ENCODE results near the gene AGK. TPM values are rescaled to one million over a fixed set of nuclear protein-coding genes. Genes with fewer than 3 reads are reported as not detected.

The AGK gene
- total RNA-seq, 1 donor: 43.2 TPM

DNA sequence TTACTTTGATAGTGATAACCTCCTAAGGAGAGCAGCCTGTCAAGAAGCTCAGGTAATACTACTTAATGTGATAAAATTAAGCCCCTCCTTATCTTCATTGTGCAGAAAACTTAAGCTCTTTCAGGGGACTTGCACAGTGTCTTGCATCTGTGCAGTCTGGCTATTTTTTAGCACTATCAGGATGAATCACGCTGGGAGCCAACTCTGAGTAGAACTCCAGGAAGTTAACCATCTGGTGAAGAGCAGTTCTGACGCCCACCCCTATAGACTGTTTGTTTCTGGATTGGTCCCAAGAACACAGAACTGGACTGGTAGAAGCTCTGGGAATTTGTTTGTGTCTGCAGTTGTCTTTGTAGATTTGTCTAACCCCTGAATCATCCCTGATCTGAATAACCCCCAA is 41.9 kb downstream of the AGK start:
- DNase-seq (ENCODE audit: low read depth): peak; percentile 79
- TF ChIP-seq, protein P1, sequence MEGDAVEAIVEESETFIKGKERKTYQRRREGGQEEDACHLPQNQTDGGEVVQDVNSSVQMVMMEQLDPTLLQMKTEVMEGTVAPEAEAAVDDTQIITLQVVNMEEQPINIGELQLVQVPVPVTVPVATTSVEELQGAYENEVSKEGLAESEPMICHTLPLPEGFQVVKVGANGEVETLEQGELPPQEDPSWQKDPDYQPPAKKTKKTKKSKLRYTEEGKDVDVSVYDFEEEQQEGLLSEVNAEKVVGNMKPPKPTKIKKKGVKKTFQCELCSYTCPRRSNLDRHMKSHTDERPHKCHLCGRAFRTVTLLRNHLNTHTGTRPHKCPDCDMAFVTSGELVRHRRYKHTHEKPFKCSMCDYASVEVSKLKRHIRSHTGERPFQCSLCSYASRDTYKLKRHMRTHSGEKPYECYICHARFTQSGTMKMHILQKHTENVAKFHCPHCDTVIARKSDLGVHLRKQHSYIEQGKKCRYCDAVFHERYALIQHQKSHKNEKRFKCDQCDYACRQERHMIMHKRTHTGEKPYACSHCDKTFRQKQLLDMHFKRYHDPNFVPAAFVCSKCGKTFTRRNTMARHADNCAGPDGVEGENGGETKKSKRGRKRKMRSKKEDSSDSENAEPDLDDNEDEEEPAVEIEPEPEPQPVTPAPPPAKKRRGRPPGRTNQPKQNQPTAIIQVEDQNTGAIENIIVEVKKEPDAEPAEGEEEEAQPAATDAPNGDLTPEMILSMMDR (IDR thresholded peaks at IDR 0.05; ENCODE audit: insufficient read depth, low read depth, low read length): no peak
- no peak overlapping the region for H3K4me3 ChIP-seq (ENCODE audit: low read depth, low read length)

DNA sequence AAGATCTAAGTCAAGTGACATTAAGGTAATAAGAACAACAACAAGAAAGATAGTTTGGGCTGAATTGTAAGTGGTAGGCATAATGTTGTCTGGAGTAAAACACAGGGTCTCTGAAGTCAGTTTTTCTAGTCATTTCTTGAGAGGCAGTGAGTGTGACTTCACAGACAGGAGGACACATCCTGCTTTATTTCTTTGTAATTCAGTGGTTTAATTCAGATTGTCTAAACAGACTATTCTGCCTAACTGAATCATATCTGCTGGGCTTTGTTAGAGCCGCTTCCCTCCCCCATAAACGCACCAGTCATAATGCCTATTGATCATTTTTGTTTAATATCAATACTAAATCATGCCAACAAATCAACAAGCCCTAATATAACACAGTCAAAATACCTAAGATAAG is 46.8 kb downstream of the AGK start:
- TF ChIP-seq, protein P1 (IDR thresholded peaks at IDR 0.05; ENCODE audit: insufficient read depth, low read depth, low read length): no peak
- no peak overlapping the region for H3K4me3 ChIP-seq (ENCODE audit: low read depth, low read length)
- no peak for DNase-seq (ENCODE audit: low read depth)

- TF ChIP-seq, protein P1 (IDR thresholded peaks at IDR 0.05; ENCODE audit: insufficient read depth, low read depth, low read length): no peak
- no peak overlapping the region for H3K4me3 ChIP-seq (ENCODE audit: low read depth, low read length)
- no peak for DNase-seq (ENCODE audit: low read depth)
These were observed 47.2 kb downstream of the AGK start for GRCh38 chr7:141598408-141598807.

DNA sequence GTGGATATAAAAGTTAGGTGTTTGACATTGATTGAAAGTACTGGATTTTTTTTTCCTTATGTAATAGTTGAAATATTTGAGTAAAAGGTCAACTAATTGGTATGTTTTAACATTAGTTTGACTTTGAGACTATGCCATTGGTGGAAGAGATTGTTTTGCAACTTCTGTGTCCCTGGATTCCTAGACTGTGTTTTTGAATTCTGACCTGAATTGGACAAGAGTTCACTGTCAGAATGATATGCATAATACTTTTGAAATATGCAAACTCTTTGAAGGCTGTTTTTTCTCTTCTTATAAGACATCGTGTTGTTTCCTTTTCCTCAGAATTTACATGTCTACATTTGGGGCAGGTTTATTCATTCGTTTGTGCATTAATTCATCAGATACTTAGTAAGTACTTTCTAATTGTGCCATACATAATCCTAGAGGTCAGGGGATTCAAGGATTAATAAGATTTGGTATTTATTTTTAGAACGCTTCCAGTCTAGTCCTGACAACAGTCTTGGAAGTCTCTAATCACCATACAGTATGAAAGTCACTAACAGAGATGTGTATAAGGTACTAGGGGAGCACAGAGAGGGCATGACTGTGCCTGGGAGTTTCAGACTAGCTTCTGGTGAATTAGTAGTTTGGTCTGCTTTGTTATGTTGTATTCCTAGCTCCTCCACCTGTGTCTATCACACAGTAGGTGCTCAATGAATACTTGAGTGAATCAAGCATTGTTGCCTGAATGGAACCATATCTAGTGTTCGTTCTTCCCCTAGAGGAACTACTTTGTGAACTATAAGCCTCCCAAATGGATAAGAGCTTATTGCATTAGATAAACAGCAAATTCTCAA is 49.2 kb downstream of the AGK start:
- peak; percentile 25 for DNase-seq (ENCODE audit: low read depth)
- no peak overlapping the region for H3K4me3 ChIP-seq (ENCODE audit: low read depth, low read length)
- TF ChIP-seq, protein P1 (IDR thresholded peaks at IDR 0.05; ENCODE audit: insufficient read depth, low read depth, low read length): no peak

DNA sequence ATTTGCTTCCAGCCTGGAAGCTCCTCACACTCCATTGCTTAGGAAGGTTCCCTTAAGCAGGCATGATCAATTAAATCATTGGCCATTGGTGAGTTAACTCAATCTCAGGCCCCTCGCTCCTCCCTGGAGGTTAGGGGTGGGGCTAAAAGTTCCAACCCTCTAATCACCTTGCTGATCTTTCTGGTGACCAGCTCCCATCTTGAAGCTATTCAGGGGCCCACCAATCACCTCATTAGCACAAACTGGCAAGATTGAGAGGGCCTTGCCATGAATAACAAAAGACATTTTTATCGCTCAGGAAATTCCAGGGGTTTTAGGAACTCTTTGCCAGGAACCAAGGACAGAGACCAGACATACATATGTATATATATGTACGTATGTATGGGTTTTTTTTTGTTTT is 58.4 kb downstream of the AGK start:
- DNase-seq (ENCODE audit: low read depth): no peak
- TF ChIP-seq, protein P1 (IDR thresholded peaks at IDR 0.05; ENCODE audit: insufficient read depth, low read depth, low read length): no peak
- H3K4me3 ChIP-seq (ENCODE audit: low read depth, low read length): no peak overlapping the region

DNA sequence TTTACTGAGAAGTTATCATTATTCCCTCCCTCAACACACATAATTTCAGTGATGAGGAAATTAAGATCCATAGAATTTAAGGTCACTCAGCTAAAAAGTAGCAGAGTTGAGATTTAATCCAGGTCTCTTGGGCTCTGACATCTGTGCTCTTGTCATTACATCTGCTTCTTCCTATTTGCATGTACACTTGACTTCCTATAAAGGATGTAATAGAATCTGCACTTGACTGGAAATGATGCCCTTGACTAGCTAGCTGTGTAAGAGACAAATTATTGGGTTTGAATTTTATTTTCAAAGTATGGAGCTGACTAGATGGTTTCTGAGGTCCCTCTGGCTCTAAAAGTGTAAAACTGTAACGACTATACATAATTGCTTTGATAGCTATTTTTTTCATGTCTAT is 59.5 kb downstream of the AGK start:
- TF ChIP-seq, protein P1 (IDR thresholded peaks at IDR 0.05; ENCODE audit: insufficient read depth, low read depth, low read length): no peak

DNA sequence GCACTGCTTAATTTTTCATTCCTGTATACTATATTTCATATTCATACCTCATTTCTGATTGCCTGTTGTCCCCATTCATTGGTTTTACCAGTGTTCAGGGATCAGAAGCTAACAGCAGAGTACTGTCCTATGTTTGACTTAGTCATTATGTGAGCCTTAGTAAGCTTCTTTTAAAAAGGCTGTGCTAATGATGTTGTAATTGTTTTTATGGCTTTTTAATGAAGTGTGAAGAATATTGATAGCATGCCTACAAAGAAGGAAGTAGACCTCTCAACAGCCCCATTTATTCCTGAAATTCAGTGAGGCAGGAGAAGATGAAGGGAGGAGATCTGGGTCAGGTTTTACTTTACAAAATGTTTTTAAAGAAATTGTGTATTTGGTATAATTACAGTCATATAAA is 61.7 kb downstream of the AGK start:
- TF ChIP-seq, protein P1 (IDR thresholded peaks at IDR 0.05; ENCODE audit: insufficient read depth, low read depth, low read length): no peak
- no peak for DNase-seq (ENCODE audit: low read depth)

More for the DNA sequence above, 59.5 kb downstream of the AGK start:
- DNase-seq (ENCODE audit: low read depth): no peak
- H3K4me3 ChIP-seq (ENCODE audit: low read depth, low read length): no peak overlapping the region

More for the DNA sequence above, 61.7 kb downstream of the AGK start:
- H3K4me3 ChIP-seq (ENCODE audit: low read depth, low read length): no peak overlapping the region

Measured in fibroblast of villous mesenchyme (primary cell).